ENCODE data around the gene FKBP11. TPM values are rescaled to one million over a fixed set of nuclear protein-coding genes. Genes with fewer than 3 reads are reported as not detected.

FKBP11 gene
- total and polyA plus RNA-seq, 2 of the 8 experiments (the other 6 are each of a cell fraction or from before 2014, with no cell fraction given), result 45.7 to 65.1 TPM

DNA sequence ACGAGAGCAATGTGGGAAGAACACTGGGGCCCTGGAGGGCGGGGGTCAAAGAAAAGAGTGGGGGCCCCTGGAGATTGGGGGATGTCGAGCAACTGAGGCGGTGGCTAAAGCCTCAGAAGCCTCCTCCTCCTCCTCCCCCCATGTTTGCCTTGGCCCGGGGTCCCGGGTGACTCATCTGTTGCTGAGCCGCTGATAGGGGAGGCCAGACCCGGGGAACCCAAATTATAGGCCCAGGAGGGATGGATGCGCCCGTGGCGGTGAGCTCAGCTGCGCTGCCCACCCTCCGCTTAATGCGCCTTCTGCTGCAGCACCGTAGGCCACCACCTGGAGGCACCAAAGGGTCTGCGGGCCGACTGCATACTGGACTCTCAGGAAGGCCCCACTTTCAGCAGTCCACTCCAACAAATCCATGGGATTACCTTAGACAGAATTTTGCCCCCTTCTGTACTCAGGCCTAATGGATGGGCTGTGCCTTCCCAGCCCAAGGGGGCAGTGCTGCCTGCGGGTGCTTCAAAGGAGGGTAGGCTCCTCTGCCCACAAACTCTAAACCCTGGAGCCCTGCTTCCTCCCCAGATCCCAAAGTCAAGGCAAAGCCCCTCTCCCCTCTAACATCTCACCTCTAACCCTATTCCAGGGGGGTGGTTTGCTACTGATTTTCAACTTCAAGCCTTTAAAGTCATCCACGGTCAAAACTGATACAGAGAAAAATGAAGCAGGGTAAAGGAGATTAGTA lies 48.8 kb upstream of the FKBP11 start:
- no peak overlapping the region for H4K91ac ChIP-seq (replicated peaks; ENCODE audit: insufficient read length, low read length)
- no peak overlapping the region for H2BK20ac ChIP-seq (ENCODE audit: low read length)
- 0 out of 2 replicates have a peak overlapping the region, but pooled peaks have one; percentile 70 for H2AFZ ChIP-seq (ENCODE audit: low read length)
- no peak overlapping the region for H2BK120ac ChIP-seq (replicated peaks; ENCODE audit: low read depth, low read length)
- no peak overlapping the region for H2AK5ac ChIP-seq (ENCODE audit: low read depth, low read length)
- H3K23me2 ChIP-seq (ENCODE audit: low read depth, low read length), result peaks cover 14% of the 10 kb centered on the region
- H2BK5ac ChIP-seq (ENCODE audit: low read depth, low read length), result no peak overlapping the region
- peaks cover 75 to 99% (median 96%) of the 10 kb centered on the region in 4 experiments for H3K27me3 ChIP-seq (replicated peaks in 1 of 4; ENCODE audit: control insufficient read depth in 3 of 4, extremely low read depth in 1 of 4, insufficient read depth in 3 of 4, low read length in 3 of 4)
- H3K56ac ChIP-seq (replicated peaks; ENCODE audit: insufficient read length, low read depth, low read length), result no peak overlapping the region
- H3K18ac ChIP-seq (ENCODE audit: extremely low read depth, low read length), result no peak overlapping the region
- H2BK15ac ChIP-seq (ENCODE audit: low read length), result peak overlapping the region; percentile 29; the same call in 1 of the 2 replicates
- H3K23ac ChIP-seq (ENCODE audit: insufficient read length), result no peak overlapping the region
- H4K20me1 ChIP-seq (replicated peaks in 1 of 2; ENCODE audit: control insufficient read depth in 1 of 2, insufficient read depth in 2 of 2, low read length in 2 of 2), result peaks cover 6 to 19% of the 10 kb centered on the region in 2 experiments
- H4K8ac ChIP-seq (ENCODE audit: extremely low read depth, insufficient read depth, low read length), result no peak overlapping the region
- no peaks in the 10 kb centered on the region for H3K79me1 ChIP-seq (ENCODE audit: low read depth, low read length)
- no peaks in the 10 kb centered on the region for H3K79me2 ChIP-seq (ENCODE audit: control insufficient read depth in 1 of 2, insufficient read depth in 2 of 2, low read length in 2 of 2)
- peak overlapping the region; percentile 5 to 41; a peak in 2 of 4 replicates for H3K4me2 ChIP-seq (ENCODE audit: insufficient read depth in 1 of 2, low read depth in 2 of 2, low read length in 2 of 2)
- no peaks in the 10 kb centered on the region; a peak in 1 of 8 replicates for H3K36me3 ChIP-seq (ENCODE audit: control insufficient read depth in 2 of 4, insufficient read depth in 4 of 4, low read length in 3 of 4)
- H4K5ac ChIP-seq (ENCODE audit: insufficient read length, low read depth, low read length), result no peak overlapping the region
- ChIA-PET CTCF (ENCODE audit: partially characterized antibody) (interaction anchor here (0.6 to 40.8 kb wide), 21 partner anchors 8 to 1059 kb away, joined by 3 to 1336 read pairs (median 4); partner anchors contain the start of genes ARF3, DDN, RHEBL1 and RND1), POLR2A (ENCODE audit: partially characterized antibody) (interaction anchor here (0.6 to 2.3 kb wide), 6 partner anchors 10 to 155 kb away, joined by 3 to 5 read pairs (median 4); partner anchors contain the start of genes ARF3 and RND1)
- no peak overlapping the region for H3K4ac ChIP-seq (replicated peaks; ENCODE audit: insufficient read length, low read depth, low read length)
- H3K9ac ChIP-seq (replicated peaks in 1 of 4; ENCODE audit: extremely low read depth in 1 of 4, low read depth in 3 of 4, low read length in 3 of 4), result no peak overlapping the region
- DNase-seq (ENCODE audit: low read depth in 1 of 2, low spot score in 2 of 2) (peak in 1 of 2 experiments; percentile 91), FAIRE-seq (no peak)
- H3K27ac ChIP-seq (ENCODE audit: low read depth, low read length), result no peak overlapping the region
- H2BK12ac ChIP-seq (ENCODE audit: low read depth, low read length), result no peak overlapping the region
- H3K14ac ChIP-seq (ENCODE audit: insufficient read length), result no peak overlapping the region
- H3K4me1 ChIP-seq (replicated peaks in 1 of 4; ENCODE audit: control insufficient read depth in 3 of 4, insufficient read depth in 4 of 4, low read length in 3 of 4), result peaks cover 8 to 35% (median 30%) of the 10 kb centered on the region in 4 experiments
- H3K4me3 ChIP-seq (ENCODE audit: extremely low read depth in 1 of 4, insufficient read depth in 2 of 4, low read depth in 3 of 4, low read length in 4 of 4), result peak overlapping the region in 1 of 4 experiments; percentile 11; a peak in 1 of 8 replicates
- 9% methylated on average over 15 of the region's 19 CpGs; no CpG with 5 or more reads in 1 of the 2 experiments for WGBS, 2 experiments (ENCODE audit: extremely low coverage in 1 of 2, insufficient coverage in 1 of 2, insufficient read length in 1 of 2, insufficient replicate concordance in 2 of 2, low coverage in 1 of 2, low lambda C conversion rate in 2 of 2, missing lambda C conversion rate in 1 of 2)
- no peaks in the 10 kb centered on the region for H3K9me3 ChIP-seq (ENCODE audit: insufficient read depth in 2 of 2, low read depth in 1 of 2, low read length in 1 of 2)
- TF ChIP-seq, protein P1, sequence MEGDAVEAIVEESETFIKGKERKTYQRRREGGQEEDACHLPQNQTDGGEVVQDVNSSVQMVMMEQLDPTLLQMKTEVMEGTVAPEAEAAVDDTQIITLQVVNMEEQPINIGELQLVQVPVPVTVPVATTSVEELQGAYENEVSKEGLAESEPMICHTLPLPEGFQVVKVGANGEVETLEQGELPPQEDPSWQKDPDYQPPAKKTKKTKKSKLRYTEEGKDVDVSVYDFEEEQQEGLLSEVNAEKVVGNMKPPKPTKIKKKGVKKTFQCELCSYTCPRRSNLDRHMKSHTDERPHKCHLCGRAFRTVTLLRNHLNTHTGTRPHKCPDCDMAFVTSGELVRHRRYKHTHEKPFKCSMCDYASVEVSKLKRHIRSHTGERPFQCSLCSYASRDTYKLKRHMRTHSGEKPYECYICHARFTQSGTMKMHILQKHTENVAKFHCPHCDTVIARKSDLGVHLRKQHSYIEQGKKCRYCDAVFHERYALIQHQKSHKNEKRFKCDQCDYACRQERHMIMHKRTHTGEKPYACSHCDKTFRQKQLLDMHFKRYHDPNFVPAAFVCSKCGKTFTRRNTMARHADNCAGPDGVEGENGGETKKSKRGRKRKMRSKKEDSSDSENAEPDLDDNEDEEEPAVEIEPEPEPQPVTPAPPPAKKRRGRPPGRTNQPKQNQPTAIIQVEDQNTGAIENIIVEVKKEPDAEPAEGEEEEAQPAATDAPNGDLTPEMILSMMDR (IDR thresholded peaks at IDR 0.05; ENCODE audit: control extremely low read depth in 1 of 3, insufficient read depth in 1 of 3, low read depth in 1 of 3, low read length in 3 of 3), result peak in 2 of 3 experiments; percentile 79 to 82; a peak in 3 of 4 replicates
- TF ChIP-seq CREB1 (IDR thresholded peaks at IDR 0.05), result peak; percentile 32; the same call in 1 of the 2 replicates
- TF ChIP-seq RFX5 (IDR thresholded peaks at IDR 0.05; ENCODE audit: borderline replicate concordance, low read depth, low read length), result peak; percentile 70; the same call in 1 of the 2 replicates
- TF ChIP-seq TAF1 (IDR thresholded peaks at IDR 0.05; ENCODE audit: low read depth, low read length), result no peak
- no peak for TF ChIP-seq CHD2 (IDR thresholded peaks at IDR 0.05; ENCODE audit: low read length)
- peak; percentile 37 to 50 for TF ChIP-seq RAD21 (IDR thresholded peaks at IDR 0.05 in 1 of 2, conservative IDR thresholded peaks at IDR 0.05 in 1 of 2; ENCODE audit: low read depth in 2 of 2, low read length in 2 of 2)
- TF ChIP-seq SIX5 (IDR thresholded peaks at IDR 0.05; ENCODE audit: low read depth, low read length), result no peak
- TF ChIP-seq, protein P2, sequence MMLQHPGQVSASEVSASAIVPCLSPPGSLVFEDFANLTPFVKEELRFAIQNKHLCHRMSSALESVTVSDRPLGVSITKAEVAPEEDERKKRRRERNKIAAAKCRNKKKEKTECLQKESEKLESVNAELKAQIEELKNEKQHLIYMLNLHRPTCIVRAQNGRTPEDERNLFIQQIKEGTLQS (IDR thresholded peaks at IDR 0.05; ENCODE audit: insufficient read depth, low read depth, low read length), result no peak

Data from H1 (cell line).